Measurements from ENCODE around the gene GALNT2.

DNA sequence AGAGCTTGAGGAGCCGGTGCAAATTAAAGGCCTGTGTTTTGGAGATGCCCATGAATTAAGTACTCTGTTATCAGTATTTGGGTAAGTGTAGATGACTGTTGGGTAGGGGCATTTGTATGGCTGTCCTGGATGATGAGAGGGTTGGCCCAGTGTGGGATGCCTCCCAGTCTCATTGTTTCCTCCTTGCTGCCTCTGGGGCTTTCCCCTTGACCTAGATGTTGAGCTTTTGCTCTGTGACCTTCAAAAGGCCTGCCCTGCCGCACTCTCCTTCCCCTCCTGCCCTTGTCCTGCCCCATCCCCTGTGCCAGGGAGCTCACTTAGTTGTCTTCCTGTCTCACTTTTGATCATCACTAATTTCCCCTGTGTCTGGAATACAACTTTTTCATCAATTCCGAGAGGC is 10.0 kb downstream of the GALNT2 start:
- TF ChIP-seq FOXP2 (optimal IDR thresholded peaks at IDR 0.05; ENCODE audit: control extremely low read depth, extremely low read length, insufficient read depth) (no peak), POLR2AphosphoS5 (IDR thresholded peaks at IDR 0.05; ENCODE audit: borderline replicate concordance, low read depth, low read length) (no peak)
